ENCODE measurements around the gene DYNC1H1. TPM values are rescaled to one million over a fixed set of nuclear protein-coding genes. Genes with fewer than 3 reads are reported as not detected.

The DYNC1H1 gene
- total and polyA plus RNA-seq, 3 donors from 2014 or later, result 313 to 691 (median 538) TPM

DNA sequence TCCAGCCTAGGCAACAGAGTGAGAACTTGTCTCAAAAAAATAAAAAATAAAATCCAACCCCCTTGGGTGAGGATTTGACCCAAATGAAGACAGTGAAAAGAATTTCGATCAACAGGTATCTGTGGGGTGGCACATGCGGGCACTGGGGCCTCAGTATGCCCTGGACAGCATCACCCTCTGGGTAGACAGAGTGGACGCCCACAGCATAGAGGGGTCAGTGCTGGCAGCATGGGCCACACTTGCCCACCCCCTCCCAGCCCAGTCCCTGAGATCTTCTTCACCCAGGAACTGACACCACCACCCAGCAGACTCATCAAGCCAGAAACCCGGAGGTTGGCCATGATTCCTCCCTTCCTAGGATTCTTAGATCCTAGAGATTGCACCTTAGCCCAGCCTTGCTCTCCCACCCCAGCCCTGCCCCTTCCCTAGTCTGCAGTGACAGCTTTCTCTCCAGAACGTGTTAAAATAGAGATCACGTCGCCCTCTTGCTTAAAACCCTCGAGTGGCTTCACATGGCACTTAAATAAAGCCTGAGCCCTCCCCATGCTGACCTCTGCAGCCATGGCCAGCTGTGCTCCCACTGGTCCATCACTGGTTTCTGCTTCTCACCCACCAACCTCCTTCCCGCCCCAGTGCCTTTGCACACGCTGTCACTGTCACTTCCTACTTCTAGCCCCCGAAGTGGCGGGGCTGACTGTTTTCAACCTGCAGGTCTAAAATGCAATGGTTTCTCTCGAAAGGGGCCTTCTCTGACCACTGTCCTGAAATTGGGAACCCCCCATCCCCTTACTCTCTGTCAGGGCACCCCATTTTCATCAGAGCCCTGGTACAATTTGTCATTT, 26.2 kb upstream of the DYNC1H1 start:
- intact Hi-C loops (cut with DNase I; ENCODE audit: low total_unique reads), result no loop called here
- no peaks in the 10 kb centered on the region for H3K27me3 ChIP-seq
- DNase-seq, result no peak
- TF ChIP-seq, protein P1, sequence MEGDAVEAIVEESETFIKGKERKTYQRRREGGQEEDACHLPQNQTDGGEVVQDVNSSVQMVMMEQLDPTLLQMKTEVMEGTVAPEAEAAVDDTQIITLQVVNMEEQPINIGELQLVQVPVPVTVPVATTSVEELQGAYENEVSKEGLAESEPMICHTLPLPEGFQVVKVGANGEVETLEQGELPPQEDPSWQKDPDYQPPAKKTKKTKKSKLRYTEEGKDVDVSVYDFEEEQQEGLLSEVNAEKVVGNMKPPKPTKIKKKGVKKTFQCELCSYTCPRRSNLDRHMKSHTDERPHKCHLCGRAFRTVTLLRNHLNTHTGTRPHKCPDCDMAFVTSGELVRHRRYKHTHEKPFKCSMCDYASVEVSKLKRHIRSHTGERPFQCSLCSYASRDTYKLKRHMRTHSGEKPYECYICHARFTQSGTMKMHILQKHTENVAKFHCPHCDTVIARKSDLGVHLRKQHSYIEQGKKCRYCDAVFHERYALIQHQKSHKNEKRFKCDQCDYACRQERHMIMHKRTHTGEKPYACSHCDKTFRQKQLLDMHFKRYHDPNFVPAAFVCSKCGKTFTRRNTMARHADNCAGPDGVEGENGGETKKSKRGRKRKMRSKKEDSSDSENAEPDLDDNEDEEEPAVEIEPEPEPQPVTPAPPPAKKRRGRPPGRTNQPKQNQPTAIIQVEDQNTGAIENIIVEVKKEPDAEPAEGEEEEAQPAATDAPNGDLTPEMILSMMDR (IDR thresholded peaks at IDR 0.05), result no peak
- TF ChIP-seq POLR2A (IDR thresholded peaks at IDR 0.05), result no peak
- H3K27ac ChIP-seq, result no peak overlapping the region
- no peaks in the 10 kb centered on the region for H3K4me1 ChIP-seq
- 62 to 69% methylated on average over 13 of the region's 13 CpGs for WGBS, 2 donors
- no peak overlapping the region for H3K4me3 ChIP-seq
- H3K9me3 ChIP-seq, result no peaks in the 10 kb centered on the region
- H3K36me3 ChIP-seq (ENCODE audit: low read depth, missing control alignments), result no peaks in the 10 kb centered on the region

DNA sequence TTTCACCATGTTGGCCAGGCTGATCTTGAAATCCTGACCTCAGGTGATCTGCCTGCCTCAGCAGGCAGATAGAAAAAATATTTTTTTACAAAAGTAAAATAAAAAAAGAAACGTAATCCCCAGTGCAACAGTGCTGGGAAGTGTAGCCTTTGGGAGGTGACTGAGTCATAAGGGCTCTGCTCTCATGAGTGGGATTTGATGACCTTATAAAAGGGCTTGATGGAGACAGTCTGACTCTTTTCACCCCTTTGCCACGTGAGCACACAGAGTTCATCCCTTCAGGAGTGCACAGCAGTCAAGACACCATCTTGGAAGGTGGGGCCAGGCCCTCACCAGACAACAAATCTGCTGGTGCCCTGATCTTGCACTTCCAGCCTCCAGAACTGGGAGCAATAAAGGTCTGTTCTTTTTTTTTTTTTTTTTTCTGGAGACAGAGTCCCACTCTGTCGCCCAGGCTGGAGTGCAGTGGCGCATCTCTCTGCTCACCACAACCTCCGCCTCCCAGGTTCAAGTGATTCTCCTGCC, 24.7 kb upstream of the DYNC1H1 start:
- intact Hi-C loops (cut with DNase I; ENCODE audit: low total_unique reads), result no loop called here
- no peak for TF ChIP-seq POLR2A (IDR thresholded peaks at IDR 0.05)
- TF ChIP-seq, protein P1 (IDR thresholded peaks at IDR 0.05), result no peak

DNA sequence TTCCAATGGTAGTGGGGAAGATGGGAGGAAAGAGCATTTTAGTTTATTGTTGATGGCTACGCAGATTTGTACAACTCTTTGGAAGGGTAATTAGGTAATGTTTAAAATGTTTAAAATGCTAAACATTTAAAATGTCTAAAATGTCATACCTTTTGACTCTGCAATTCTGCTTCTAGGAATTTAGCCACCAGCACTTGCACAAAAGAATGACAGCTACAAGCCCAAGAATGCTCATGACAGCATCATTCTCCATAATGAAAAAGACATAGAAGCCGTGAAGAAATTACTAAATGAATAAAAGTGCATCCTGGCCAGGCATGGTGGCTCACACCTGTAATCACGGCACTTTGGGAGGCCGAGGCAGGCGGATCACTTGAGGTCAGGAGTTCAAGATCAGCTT, 19.9 kb upstream of the DYNC1H1 start:
- Histone ChIP-seq H3K27ac (no peak overlapping the region), H3K9me3 (no peaks in the 10 kb centered on the region), H3K4me1 (peaks cover 12% of the 10 kb centered on the region), H3K27me3 (no peaks in the 10 kb centered on the region), H3K36me3 (ENCODE audit: low read depth, missing control alignments) (no peaks in the 10 kb centered on the region), H3K4me3 (no peak overlapping the region)
- TF ChIP-seq, protein P1 (IDR thresholded peaks at IDR 0.05), result no peak
- TF ChIP-seq POLR2A (IDR thresholded peaks at IDR 0.05), result no peak
- no peak for DNase-seq
- intact Hi-C loops (cut with DNase I; ENCODE audit: low total_unique reads), result no loop called here
- WGBS, 2 donors, result 77 to 83% methylated on average over 5 of the region's 5 CpGs

More for the DNA sequence above, 24.7 kb upstream of the DYNC1H1 start:
- no peaks in the 10 kb centered on the region for H3K27me3 ChIP-seq
- no peak for DNase-seq
- H3K36me3 ChIP-seq (ENCODE audit: low read depth, missing control alignments), result no peaks in the 10 kb centered on the region
- H3K4me3 ChIP-seq, result no peak overlapping the region
- no peaks in the 10 kb centered on the region for H3K4me1 ChIP-seq
- WGBS, 2 donors, result 78% methylated on average over 5 of the region's 5 CpGs
- no peak overlapping the region for H3K27ac ChIP-seq
- H3K9me3 ChIP-seq, result no peaks in the 10 kb centered on the region

DNA sequence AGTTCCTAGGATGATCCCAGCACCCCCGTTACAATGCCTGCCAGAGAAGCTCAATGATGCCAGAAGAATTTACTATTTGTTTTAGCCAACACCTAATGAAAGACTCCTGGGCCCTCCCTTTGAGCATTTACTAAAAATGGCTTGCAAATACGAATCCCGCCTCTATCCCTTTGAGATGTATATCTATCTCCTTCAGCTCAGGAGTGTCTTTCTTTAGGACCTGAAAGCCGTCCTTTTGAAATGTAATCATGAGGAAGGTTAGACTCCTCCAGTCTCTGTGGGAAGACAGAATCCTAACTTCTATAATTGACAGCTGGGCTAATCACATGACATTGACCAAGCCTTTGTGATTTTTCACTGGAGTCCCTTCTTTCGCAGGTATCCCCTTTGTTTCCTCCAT, 19.2 kb upstream of the DYNC1H1 start:
- Histone ChIP-seq H3K27me3 (no peaks in the 10 kb centered on the region), H3K9me3 (no peaks in the 10 kb centered on the region), H3K27ac (no peak overlapping the region), H3K4me3 (no peak overlapping the region), H3K4me1 (peaks cover 14% of the 10 kb centered on the region), H3K36me3 (ENCODE audit: low read depth, missing control alignments) (no peaks in the 10 kb centered on the region)
- 22 to 31% methylated on average over 5 of the region's 5 CpGs for WGBS, 2 donors
- no peak for TF ChIP-seq POLR2A (IDR thresholded peaks at IDR 0.05)
- TF ChIP-seq, protein P1 (IDR thresholded peaks at IDR 0.05), result no peak
- intact Hi-C loops (cut with DNase I; ENCODE audit: low total_unique reads), result no loop called here
- DNase-seq, result no peak
